Fibroblast of skin of abdomen (primary cell): ENCODE measurements around the gene NFIX.
A peak's percentile ranks its signal among the peaks of the same experiment; 100 is the strongest.

Source experiments
- DNase-seq: peaks from one replicate; pipeline ENCODE4 v3.0.0-alpha.2; 2013

Gene NFIX

GRCh38 chr19:13078381-13078780, 83.1 kb downstream of the NFIX start:
- no peak for DNase-seq

- DNase-seq: no peak
These were observed 83.7 kb downstream of the NFIX start for GRCh38 chr19:13078897-13079541.

GRCh38 chr19:13079542-13079986, 84.3 kb downstream of the NFIX start:
- peak; percentile 93 for DNase-seq

GRCh38 chr19:13082192-13083007, 87.1 kb downstream of the NFIX start:
- peak; percentile 71 for DNase-seq

- no peak for DNase-seq
These were observed 87.7 kb downstream of the NFIX start for GRCh38 chr19:13083008-13083404.

- DNase-seq: no peak
These were observed 88.4 kb downstream of the NFIX start for GRCh38 chr19:13083627-13084026.

GRCh38 chr19:13085666-13086065, 90.4 kb downstream of the NFIX start:
- no peak for DNase-seq

GRCh38 chr19:13086341-13086740, 91.1 kb downstream of the NFIX start:
- no peak for DNase-seq

- no peak for DNase-seq
These were observed 92.0 kb downstream of the NFIX start for GRCh38 chr19:13087295-13087694.

GRCh38 chr19:13087795-13088537, 92.7 kb downstream of the NFIX start:
- DNase-seq: no peak

- no peak for DNase-seq
These were observed 94.0 kb downstream of the NFIX start for GRCh38 chr19:13089139-13089856.

GRCh38 chr19:13089857-13090507, 94.7 kb downstream of the NFIX start:
- no peak for DNase-seq

GRCh38 chr19:13090511-13091231, 95.4 kb downstream of the NFIX start:
- DNase-seq: no peak

- peak; percentile 98 for DNase-seq
These were observed 96.3 kb downstream of the NFIX start for GRCh38 chr19:13091400-13092157.

GRCh38 chr19:13092158-13092543, 96.9 kb downstream of the NFIX start:
- DNase-seq: no peak

- peak; percentile 58 for DNase-seq
These were observed 97.4 kb downstream of the NFIX start for GRCh38 chr19:13092606-13093235.

- DNase-seq: peak; percentile 85
These were observed 98.3 kb downstream of the NFIX start for GRCh38 chr19:13093407-13094105.

GRCh38 chr19:13094106-13094504, 98.8 kb downstream of the NFIX start:
- DNase-seq: no peak

- DNase-seq: no peak
These were observed 99.6 kb downstream of the NFIX start for GRCh38 chr19:13094771-13095392.
